Hypothalamus (tissue), 51 donors: ENCODE results near the gene SPAG6.
"Not testable (repeated sequence)": the region's sequence is repeated elsewhere in the genome, so short reads cannot be mapped to it uniquely, and the experiment has no call there.

ENCODE experiments used
- DNase-seq, 51 donors: peaks; one replicate each; lab custom pipeline; 2025; lab: John Stamatoyannopoulos, UW

Gene SPAG6

DNA sequence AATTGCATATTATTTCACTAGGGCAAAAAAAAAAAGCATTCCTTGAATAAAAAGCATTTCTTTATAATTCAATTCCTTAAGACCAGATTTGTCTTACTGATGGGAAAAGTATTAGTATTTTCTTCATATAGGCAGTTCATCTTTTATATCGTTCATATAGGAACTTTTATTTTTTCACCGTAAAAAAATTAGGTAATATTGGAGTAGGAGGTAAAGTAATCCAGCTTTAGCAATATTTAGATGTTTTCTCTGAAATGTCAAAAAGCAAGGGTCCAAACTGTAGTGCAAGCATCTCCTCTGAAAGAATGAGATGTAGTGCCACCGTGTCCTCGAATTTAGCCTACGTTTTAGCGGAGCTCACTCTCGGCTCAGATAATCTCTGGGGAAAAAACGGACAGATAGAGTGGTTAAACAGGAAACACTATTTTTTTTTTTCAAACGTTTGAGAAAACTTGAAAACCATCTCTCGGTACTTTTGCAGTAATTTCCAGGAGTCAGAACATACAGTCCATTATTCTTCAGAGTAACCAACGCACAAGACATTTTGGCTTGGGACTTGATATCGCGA is 5.5 kb upstream of the SPAG6 start:
- no peak for DNase-seq

DNA sequence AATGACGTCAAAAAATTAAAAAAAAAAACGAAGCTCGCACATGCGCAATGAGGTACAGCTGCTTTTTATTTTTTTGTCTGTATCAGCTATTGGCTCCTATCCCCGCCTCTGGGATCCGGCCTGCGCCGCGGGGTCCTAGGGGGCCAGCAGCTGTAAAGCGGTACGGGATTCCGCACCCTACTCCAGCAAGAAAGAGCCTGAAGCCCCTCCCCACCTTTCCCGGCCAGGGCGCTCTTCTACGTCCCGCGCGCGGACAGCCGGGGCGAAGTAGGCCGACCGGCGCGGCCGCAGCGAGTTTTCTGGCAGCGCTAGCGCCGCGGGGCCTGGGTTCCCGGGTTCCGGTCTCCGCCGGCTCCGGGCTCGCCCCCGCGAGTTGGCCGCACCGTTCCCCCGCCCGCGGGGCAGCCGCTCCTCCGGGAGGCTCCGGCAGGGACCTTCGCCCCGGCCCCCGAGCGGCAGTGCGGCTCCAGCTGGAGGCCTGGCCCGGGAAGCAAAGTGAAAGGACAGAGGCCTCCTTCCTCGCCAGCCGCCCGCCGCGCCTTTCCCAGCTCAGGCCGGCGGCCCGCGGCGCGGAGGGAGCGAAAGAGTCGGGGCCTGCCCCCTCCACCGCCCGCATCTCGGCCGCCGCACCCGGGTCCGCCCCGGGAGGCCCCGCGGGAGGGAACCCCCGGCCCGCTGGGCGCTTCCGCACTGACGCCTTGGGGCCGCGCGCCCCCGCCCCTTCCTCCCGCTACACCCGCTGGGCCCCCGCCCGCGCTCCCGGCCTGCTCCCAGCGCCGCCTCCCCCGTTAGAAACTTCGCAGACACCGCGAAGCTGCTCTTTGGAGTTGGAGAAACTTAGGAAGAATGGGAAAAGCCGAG is 4.7 kb upstream of the SPAG6 start:
- DNase-seq, result peak in 29 of 51 donors; percentile 25 to 82 (median 65)

DNA sequence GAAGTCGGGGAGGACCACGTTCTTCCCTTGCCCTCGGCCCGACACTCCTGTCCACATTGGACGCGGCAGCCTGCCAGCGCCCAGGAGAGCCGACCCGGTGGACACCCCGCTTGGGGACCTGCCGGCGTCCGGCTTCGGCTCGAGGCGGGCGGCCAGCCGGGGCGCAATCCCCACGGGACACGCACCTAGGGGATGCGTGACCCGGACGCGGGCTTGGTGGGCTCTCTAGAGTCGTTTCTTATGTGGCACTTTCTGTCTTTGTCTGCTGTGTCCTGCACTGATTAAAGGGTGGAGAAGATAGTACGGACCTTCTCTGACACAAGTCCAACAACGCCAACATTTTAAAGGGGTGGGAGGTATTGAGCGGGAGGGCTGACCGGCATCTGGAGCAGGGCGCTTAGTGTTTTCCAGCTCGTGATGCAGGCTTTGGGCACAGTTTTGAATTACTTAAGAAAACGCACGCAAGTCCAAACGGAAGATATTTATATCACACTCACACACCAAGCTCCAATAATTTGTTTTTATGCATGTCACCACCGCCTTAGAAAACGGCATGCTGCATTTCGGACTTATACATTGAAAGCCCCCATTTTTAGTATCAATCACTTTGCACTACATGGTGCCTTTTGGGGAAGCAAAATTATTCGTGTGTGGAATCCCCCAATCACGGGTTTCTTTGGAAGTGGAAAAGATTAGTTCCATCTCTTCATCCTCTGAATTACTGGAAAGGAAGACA is 3.9 kb upstream of the SPAG6 start:
- peak in 6 of 51 donors; percentile 38 to 75 (median 51) for DNase-seq

DNA sequence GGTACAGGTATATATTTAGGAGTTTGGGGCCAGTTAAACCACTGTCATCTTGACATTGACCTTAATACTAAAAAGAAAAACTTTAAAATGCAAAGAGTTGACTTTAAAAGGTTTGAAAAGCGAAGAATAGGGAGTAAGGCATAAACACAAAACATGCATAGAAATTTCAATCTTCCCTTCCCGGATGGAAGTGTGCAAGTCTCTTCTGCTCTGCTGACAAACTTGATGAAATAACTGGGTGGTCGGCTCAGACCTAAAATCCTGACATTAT is 3.4 kb upstream of the SPAG6 start:
- no peak for DNase-seq

DNA sequence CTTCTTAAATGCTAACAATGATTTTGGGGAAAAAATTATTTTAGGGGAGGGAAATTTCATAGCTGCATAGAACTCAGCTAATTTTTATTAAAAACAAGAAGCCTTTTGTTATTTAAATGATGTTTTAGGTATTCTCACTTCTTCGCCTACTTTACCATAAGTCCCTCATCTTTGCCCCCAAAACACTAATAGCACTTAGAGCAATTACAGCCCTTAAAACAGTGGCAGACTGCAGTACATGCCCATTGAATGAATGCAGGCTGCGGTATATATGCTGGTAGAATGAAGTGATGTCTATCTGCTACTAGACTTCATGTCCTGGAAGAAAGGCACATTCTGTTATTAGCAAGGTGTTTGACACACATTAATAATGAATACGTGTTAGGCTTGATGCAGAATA is 2.9 kb upstream of the SPAG6 start:
- no peak for DNase-seq

DNA sequence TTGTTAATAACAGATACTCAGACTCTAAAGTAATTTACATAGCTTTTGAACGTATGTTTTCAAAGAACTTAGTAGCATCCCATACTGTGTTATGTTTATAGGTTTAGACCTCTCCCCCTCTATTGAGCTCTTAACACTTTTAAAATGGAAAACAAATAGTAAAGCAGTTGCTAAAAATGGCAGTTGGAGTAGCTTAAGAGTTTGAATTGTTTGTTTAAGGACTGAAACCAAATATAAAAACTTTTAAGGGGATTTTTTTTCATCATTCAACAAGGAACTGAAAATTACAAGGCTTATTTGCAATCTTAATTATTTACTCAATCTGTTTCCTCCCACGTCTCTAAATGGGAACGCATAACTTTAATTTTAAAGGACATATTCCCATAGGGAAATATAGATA is 1.6 kb upstream of the SPAG6 start:
- DNase-seq, result no peak

DNA sequence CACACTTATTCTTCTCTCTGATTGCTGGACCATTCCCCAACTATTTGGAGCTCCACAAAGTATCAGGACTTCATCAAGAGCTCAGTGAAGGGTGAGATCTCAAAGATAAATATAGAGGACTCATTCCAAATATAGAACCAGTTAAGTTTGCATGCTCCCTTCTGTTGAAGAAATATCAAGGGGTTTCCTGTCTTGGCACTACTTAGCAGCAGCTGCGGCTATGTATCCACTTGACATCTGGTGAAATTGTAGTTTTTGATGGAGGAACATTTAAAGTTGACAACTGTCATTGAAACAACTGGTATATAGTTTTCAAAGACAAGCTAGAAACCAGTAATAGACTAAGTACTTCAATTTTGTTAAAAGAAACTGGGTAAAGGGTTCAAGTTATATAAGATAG is 1.0 kb upstream of the SPAG6 start:
- DNase-seq, result no peak

DNA sequence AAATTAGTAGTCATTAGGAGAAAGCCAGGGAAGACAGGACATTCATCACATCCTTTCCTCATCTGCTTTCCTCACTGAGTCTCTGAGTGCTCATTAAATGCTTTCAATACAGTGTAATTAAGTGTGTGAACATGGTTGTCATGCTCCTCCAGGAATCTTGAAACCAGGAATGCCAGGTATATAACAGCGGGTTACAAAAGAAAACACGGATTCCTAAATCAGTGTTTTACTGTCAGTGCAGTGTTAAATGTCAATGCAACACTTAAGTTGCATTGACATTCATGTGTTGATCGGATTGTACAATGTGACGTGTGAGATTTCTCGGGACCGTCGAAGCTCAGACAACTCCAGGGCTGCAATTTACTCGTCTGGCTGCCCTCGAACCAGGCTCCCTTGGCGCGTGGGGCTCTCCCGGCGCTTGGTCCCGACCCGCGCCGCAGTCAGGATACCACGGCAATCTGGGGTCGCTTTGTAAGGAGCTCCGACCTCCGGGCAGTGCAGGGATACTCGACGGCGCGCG is 455 bp upstream of the SPAG6 start:
- DNase-seq, result no peak

DNA sequence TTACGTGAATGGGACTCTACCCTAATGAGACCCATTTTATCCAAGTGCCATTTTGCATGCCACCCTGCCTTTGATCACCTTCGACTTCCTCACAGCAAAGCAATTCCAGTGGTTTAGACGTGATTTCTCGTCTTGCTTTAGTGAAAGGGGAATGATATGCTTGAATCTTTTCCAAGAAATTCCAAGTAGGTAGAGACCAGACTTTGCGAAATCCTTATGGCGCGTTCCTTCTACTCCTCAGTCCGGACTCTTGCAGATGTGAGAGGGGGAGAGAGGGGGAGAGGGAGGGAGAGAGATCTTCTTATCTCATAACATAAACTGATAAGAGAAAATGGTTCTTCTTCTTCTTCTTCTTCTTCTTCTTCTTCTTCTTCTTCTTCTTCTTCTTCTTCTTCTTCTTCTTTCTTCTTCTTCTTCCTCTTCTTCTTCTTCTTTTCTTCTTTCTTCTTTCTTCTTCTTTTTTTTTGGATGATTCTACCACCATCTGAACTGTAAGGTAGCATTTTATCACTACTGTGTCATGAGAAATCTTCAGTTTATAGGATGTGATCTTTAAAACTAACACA is 883 bp downstream of the SPAG6 start:
- DNase-seq, result no peak

DNA sequence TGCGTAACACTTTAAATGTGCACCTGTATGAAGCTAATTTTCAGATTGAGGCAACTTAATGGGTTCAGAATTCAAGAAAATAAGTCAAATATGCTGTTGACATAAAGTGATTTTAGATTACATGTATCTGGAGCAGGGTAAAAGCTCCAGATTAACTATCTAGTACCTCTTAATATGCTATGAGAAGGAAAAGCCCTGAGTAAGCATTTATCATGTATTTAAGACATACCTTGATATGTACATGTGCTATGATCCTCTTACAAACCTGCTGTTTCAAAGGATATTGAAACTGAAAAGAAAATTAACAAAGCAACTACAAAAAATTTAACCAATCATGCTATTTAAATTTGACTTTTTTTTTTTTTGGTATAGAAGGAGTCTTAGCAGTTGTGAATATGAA is 4.5 kb downstream of the SPAG6 start:
- no peak for DNase-seq

DNA sequence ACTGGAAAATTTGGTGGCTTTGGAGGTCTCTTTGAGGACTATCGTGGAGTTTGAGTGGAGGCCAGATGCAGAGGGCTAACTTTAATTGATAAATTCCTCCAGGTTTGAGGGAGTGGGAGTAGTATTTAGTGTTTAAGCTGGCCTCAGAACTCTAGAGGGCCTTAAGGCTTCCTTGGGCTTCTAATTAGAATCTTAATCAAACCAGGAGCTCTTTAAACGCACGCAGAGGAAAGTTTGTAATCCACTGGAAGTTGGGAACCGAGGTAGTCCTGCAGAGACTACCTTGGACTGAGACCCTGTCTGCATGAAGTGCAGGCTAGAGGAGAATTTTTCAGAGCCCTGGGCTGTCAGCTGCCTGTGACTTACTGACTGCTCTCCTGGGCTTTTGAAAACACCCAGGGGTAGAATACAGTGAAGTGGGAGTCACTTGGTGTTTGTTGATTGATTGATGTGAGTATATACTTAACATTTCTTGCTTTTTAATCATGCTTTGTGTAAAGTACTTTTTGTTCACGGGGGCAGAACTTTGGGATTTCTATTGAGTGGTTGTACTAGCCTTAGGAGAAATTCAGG is 5.9 kb downstream of the SPAG6 start:
- DNase-seq, result no peak

DNA sequence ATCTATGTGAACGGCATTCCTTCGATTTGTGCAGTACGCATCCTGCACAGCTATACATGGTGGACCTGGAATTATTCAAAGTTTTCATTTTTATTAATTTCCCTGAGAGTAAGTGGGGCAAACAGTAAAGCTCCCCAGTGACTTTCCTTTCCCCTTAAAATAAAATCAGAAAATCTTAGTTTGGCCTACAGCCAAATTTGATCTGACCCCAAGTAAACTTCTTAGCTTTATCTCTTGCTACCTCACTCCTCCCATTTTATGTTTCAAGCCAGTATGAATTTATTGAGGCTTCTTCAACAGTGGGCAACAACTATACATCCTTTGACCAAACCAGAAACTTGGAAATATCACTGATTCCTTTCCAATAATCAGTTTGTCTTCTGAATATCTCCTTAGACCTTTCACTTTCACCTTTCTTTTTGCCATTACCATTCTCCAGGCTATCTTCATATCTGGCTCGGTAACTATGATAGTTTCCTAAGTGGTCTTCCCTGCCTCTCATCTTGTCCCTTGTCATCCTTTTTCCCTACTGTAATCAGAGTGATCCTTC is 11.1 kb downstream of the SPAG6 start:
- no peak for DNase-seq

DNA sequence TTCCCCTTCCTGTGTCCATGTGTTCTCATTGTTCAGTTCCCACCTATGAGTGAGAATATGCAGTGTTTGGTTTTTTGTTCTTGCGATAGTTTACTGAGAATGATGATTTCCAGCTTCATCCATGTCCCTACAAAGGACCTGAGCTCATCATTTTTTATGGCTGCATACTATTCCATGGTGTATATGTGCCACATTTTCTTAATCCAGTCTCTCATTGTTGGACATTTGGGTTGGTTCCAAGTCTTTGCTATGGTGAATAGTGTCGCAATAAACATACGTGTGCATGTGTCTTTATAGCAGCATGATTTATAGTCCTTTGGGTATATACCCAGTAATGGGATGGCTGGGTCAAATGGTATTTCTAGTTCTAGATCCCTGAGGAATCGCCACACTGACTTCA is 12.5 kb downstream of the SPAG6 start:
- DNase-seq, result not testable (repeated sequence)

DNA sequence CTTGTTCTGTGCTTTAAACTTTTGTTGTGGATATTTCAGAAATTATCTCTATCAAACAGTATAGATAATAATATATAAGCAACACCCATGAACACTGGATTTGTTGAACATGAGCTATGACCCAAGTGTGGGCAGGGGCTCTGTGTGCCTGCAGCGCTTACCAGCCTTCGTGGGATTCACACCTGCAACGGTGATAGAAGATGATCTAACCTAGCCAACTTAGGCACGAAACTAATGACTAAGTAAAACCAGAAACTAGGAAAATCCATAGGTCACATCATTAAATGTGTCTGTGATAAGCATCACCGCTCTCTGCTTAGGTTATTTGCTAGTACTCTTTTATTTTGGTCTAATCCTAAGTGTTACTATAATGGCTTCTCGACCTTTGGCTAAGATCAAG is 18.0 kb downstream of the SPAG6 start:
- no peak for DNase-seq

DNA sequence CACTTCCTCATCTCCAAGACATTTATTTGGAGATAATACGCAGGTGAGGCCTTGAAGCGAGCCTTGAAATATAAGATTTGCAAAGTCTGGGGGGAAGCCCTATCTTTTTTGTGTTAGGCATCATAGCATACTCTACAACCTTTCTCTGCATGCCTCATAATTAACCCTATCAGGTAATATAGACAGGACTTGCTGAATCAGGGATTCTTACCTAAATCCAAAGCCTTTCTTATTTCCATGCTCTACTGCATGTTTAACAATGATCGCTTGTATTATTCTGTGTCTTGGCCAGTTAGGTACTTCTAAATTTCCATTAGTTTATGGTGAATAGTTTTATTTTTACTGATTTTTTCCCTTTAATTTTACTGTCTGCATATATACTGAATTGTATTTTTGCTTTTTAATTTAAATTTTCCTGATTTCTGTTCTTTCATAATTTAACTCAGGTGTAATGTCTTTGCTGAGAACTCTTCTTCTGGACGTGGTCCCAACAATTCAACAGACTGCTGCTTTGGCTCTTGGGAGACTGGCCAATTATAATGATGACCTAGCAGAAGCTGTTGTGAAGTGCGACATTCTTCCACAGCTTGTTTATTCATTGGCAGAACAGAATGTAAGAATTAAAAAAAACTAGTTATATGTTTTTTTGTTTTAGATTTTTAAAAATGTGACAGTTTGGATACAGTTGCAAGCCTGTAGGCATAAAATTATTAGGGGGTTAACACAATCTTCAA is 19.3 kb downstream of the SPAG6 start:
- DNase-seq, result no peak

DNA sequence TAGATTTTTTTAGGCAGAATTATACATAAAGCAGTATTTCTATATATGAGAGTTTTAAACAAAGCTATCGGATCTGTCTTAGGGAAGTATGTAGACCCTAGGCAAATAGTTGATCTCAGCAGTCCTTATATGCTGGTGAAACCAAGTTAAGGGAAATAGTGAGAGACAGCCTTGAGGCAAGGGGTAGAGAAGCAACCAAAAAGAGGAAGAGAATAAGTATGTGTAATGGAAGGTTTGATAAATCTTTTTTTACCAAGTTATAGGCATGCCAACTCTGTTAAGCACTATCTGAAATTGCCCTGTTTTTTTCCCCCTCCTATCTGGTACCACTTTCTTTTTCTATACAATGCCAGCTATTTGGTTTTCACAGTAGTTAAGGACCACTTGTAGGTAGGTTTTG is 19.9 kb downstream of the SPAG6 start:
- no peak for DNase-seq

DNA sequence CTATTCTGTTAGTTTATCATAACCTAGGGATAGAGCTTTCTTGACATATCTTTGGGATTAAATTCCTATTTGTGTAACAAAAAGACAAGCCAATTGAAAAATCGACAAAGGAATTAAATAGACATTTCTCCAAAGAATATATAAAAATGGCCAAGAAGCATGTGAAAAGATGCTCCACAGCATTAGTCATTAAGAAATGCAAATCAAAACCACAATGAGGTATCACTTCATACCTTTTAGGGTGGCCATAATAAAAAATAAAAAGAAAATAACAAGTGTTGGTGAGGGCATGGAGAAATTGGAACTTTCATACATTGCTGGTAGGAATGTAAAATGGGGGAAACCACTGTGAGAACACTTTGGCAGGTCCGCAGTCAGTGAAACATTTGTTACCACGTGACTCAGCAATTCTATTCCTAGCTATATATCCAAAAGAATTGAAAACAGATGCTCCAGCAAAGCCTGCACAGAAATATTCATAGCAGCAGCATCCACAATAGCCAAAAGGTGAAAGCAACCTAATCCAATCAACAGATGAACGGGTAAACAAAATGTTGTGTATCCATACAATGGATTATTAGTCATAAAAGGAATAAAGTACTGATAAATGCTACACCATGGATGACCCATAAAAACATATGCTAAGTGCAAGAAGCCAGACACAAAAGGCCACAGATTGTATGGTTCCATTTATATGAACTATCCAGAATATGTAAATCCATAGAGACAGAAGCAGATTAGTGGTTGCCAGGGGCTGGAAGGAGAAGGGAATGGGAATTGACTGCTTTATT is 20.5 kb downstream of the SPAG6 start:
- no peak for DNase-seq

DNA sequence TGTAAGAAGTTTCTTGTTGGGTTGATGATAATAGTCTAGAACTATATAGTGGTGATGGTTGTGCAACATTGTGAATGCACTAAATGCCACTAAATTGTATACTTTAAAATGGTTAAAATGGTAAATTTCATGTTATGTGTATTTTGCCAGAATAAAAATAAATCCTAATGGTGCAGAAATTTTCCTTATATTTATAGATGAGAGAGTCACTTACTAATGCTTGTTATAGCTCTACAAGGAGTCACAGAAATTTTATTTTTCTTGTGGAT is 21.1 kb downstream of the SPAG6 start:
- no peak for DNase-seq

DNA sequence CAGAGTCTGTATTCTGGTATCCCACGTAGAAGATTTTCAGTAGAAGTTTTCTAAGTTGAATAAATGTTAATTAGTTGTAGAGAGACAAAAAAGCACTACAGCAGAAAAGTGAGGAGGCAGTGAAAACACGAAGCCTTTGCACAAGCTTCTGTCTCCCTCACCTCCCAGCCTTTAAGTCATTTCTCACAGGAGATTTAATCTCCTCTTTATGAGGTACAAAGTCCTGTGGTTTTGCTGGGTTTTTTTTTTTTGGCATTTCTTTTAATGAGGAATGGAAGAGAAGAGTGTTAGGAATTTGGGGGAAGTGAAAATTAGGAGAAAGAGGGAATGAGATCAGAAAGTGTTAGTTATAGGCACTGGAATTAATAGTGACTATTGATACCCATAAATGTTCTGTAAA is 21.5 kb downstream of the SPAG6 start:
- DNase-seq, result no peak

DNA sequence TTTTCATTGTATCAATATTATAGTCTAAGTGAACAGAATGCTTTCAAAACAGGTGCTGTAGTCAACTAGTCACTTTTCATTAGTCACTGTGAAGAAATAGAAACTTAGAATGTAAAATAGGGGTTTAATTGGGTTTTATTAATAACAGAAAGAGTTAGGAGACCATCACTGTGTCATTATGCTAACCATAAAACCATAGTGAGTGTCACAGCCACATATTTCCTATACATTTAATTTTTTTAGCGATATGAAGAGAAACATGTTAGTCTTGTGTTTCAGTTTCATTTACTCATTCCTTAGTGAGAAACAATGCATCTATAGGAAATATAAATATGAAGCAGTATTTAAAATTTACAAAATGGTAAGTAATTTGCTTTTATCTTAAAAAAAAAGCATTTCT is 22.2 kb downstream of the SPAG6 start:
- DNase-seq, result no peak
